ENCODE measurements around the gene MMP14. TPM values are rescaled to one million over a fixed set of nuclear protein-coding genes. Genes with fewer than 3 reads are reported as not detected.

Gene MMP14
- total and polyA plus RNA-seq, 9 of the 15 experiments (the other 6 are each of a cell fraction or from before 2014, with no cell fraction given) = 0.36 to 5.8 (median 1.3) TPM; not detected in 2

DNA sequence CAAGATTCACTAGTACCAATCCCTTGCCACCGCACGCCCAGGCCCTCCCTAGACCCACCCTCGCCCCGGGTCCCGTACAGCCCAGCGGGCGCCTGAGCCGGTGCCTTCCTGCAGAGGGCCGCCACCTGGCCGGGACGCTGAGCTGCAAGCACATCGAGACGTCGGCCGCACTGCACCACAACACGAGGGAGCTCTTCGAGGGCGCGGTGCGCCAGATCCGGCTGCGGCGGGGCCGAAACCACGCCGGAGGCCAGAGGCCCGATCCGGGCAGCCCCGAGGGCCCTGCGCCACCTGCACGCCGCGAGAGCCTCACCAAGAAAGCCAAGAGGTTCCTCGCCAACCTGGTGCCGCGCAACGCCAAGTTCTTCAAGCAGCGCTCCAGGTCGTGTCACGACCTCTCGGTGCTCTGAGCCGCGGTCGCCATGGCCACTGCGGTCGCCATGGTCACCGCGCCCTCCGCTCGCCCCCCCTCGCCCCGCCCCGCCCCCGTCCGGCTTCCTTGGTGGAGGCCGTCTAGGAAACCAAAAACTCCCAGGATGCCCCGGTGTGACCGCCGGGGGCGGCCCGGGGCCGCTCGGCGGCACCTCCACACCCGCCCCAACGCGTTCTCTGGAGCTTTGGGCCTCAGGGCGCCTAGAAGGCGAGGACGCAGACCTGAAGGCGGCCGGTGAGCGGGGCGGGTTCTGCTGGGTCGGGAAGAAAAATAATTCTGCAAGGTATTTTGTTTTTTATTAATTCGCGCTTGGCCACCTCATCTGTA lies 50.3 kb downstream of the MMP14 start (continued):
- TF ChIP-seq FOXA3 (CRISPR knock-in tag; conservative IDR thresholded peaks at IDR 0.05 in 1 of 2, IDR thresholded peaks at IDR 0.05 in 1 of 2) (peak in 1 of 2 experiments; percentile 27; a peak in 1 of 4 replicates), FOXP1 (CRISPR knock-in tag; IDR thresholded peaks at IDR 0.05) (peak; percentile 78; the same call in 1 of the 2 replicates), SAP30 (IDR thresholded peaks at IDR 0.05; ENCODE audit: borderline replicate concordance, insufficient read depth, low read depth, low read length, poor library complexity, severe bottlenecking) (peak; percentile 32), USF1 (CRISPR knock-in tag; IDR thresholded peaks at IDR 0.05) (no peak), SRSF3 (IDR thresholded peaks at IDR 0.05; ENCODE audit: insufficient read depth, low read length) (no peak), ZKSCAN1 (IDR thresholded peaks at IDR 0.05; ENCODE audit: low read depth, low read length) (no peak), BRCA1 (IDR thresholded peaks at IDR 0.05) (no peak), BRCA1 (CRISPR knock-in tag; IDR thresholded peaks at IDR 0.05) (peak; percentile 98), FOXJ2 (tag; IDR thresholded peaks at IDR 0.05) (no peak), POLR2H (tag; IDR thresholded peaks at IDR 0.05; ENCODE audit: low read depth) (peak; percentile 65; the same call in 1 of the 2 replicates), MXI1 (IDR thresholded peaks at IDR 0.05; ENCODE audit: low read depth, low read length) (peak; percentile 98), CBX1 (IDR thresholded peaks at IDR 0.05; ENCODE audit: low read depth) (no peak; the same call in 1 of the 2 replicates), ATF1 (CRISPR knock-in tag; IDR thresholded peaks at IDR 0.05) (no peak), ATF1 (tag; IDR thresholded peaks at IDR 0.05) (peak; percentile 22; the same call in 1 of the 2 replicates), ZNF224 (CRISPR knock-in tag; IDR thresholded peaks at IDR 0.05) (0 out of 2 replicates have a peak, but pooled peaks have one; percentile 56), ZNF766 (CRISPR knock-in tag; conservative IDR thresholded peaks at IDR 0.05) (0 out of 2 replicates have a peak, but pooled peaks have one; percentile 21), ZNF436 (CRISPR knock-in tag; IDR thresholded peaks at IDR 0.05) (no peak), RBFOX2 (IDR thresholded peaks at IDR 0.05; ENCODE audit: low read depth, low read length) (peak; percentile 80)
- TF ChIP-seq, protein P1, sequence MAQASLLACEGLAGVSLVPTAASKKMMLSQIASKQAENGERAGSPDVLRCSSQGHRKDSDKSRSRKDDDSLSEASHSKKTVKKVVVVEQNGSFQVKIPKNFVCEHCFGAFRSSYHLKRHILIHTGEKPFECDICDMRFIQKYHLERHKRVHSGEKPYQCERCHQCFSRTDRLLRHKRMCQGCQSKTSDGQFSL (CRISPR knock-in tag; IDR thresholded peaks at IDR 0.05) = peak; percentile 72; the same call in 1 of the 2 replicates
- TF ChIP-seq, protein P1 (tag; IDR thresholded peaks at IDR 0.05) = peak in 1 of 2 experiments; percentile 78; a peak in 2 of 4 replicates

Data from K562 (cell line).